Adipose tissue (tissue), 3 donors: Measurements from ENCODE around the gene BCL2L14. TPM values are rescaled to one million over a fixed set of nuclear protein-coding genes. Genes with fewer than 3 reads are reported as not detected.

Source experiments
- H3K27ac ChIP-seq: one replicate; pipeline ENCODE4 v1.5.1; 2013; ENCODE audit warnings: low read depth, low read length
- WGBS, 3 donors: extraction: QIAGEN DNeasy Blood & Tissue Kit; methylation state at CpG; one replicate each; pipeline ENCODE4 v1.1.7; 2013; 5-methylcytosine and 5-hydroxymethylcytosine counted together
- polyA plus RNA-seq, 3 donors: library from polyadenylated mRNA; stranded (reverse); fragments of 200-250 nt; gene quantifications; one replicate each; pipeline ENCODE4 v1.2.3, GENCODE V29; 2013
- donor health status: healthy with polysubstance abuse.
- donor health status: Bipolar disorder and iron deficiency.
- donor health status: healthy.

Gene BCL2L14
- polyA plus RNA-seq, 3 donors, result 0.45 to 4.8 TPM; not detected in 1

- no peak overlapping the region for H3K27ac ChIP-seq
- WGBS, 3 donors, result 64 to 73% (median 71%) methylated on average over 4 of the region's 4 CpGs
These were observed 22.5 kb upstream of the BCL2L14 start for GRCh38 chr12:12048266-12048665.

- H3K27ac ChIP-seq, result no peak overlapping the region
- WGBS, 3 donors, result 89 to 93% (median 89%) methylated on average over 7 of the region's 7 CpGs
These were observed 22.0 kb upstream of the BCL2L14 start for GRCh38 chr12:12048714-12049113.

- no peak overlapping the region for H3K27ac ChIP-seq
- WGBS, 3 donors, result 86 to 91% (median 89%) methylated on average over 4 of the region's 4 CpGs
These were observed 19.1 kb upstream of the BCL2L14 start for GRCh38 chr12:12051668-12052067.

- H3K27ac ChIP-seq, result no peak overlapping the region
- 60 to 69% (median 63%) methylated on average over 5 of the region's 5 CpGs for WGBS, 3 donors
These were observed 15.7 kb upstream of the BCL2L14 start for GRCh38 chr12:12054993-12055392.

- WGBS, 3 donors, result 20 to 80% (median 62%) methylated on average over 4 of the region's 4 CpGs
These were observed 13.8 kb upstream of the BCL2L14 start for GRCh38 chr12:12056951-12057350.

GRCh38 chr12:12064596-12064995 lies 6.1 kb upstream of the BCL2L14 start:
- 89 to 97% (median 89%) methylated on average over 4 of the region's 4 CpGs for WGBS, 3 donors
- H3K27ac ChIP-seq, result no peak overlapping the region

More at GRCh38 chr12:12056951-12057350, 13.8 kb upstream of the BCL2L14 start:
- no peak overlapping the region for H3K27ac ChIP-seq

- WGBS, 3 donors, result 91 to 95% (median 93%) methylated on average over 6 of the region's 6 CpGs
- no peak overlapping the region for H3K27ac ChIP-seq
These were observed 2.0 kb upstream of the BCL2L14 start for GRCh38 chr12:12068751-12069150.

GRCh38 chr12:12069821-12070548 lies 754 bp upstream of the BCL2L14 start:
- 77 to 92% (median 91%) methylated on average over 14 of the region's 14 CpGs for WGBS, 3 donors
- no peak overlapping the region for H3K27ac ChIP-seq

- H3K27ac ChIP-seq, result no peak overlapping the region
- 33 to 68% (median 64%) methylated on average over 21 of the region's 21 CpGs for WGBS, 3 donors
These were observed 1.5 kb downstream of the BCL2L14 start for GRCh38 chr12:12072064-12072760.

- WGBS, 3 donors, result 71 to 82% (median 82%) methylated on average over 5 of the region's 5 CpGs
- H3K27ac ChIP-seq, result no peak overlapping the region
These were observed 8.6 kb downstream of the BCL2L14 start for GRCh38 chr12:12079291-12079690.

- H3K27ac ChIP-seq, result no peak overlapping the region
- WGBS, 3 donors, result 68 to 73% (median 72%) methylated on average over 3 of the region's 3 CpGs
These were observed 11.2 kb downstream of the BCL2L14 start for GRCh38 chr12:12081836-12082497.

- WGBS, 3 donors, result 76 to 95% (median 85%) methylated on average over 8 of the region's 8 CpGs
- H3K27ac ChIP-seq, result no peak overlapping the region
These were observed 12.9 kb downstream of the BCL2L14 start for GRCh38 chr12:12083688-12084087.

- WGBS, 3 donors, result 84 to 91% (median 87%) methylated on average over 5 of the region's 5 CpGs
- H3K27ac ChIP-seq, result no peak overlapping the region
These were observed 15.6 kb downstream of the BCL2L14 start for GRCh38 chr12:12086362-12086761.

- 88 to 93% (median 92%) methylated on average over 9 of the region's 9 CpGs for WGBS, 3 donors
- H3K27ac ChIP-seq, result no peak overlapping the region
These were observed 16.4 kb downstream of the BCL2L14 start for GRCh38 chr12:12086973-12087692.

- no peak overlapping the region for H3K27ac ChIP-seq
- WGBS, 3 donors, result 90 to 98% (median 93%) methylated on average over 2 of the region's 2 CpGs
These were observed 16.9 kb downstream of the BCL2L14 start for GRCh38 chr12:12087693-12088034.

GRCh38 chr12:12088147-12088546 lies 17.4 kb downstream of the BCL2L14 start:
- 93 to 96% (median 93%) methylated on average over 10 of the region's 10 CpGs for WGBS, 3 donors
- no peak overlapping the region for H3K27ac ChIP-seq

GRCh38 chr12:12088761-12089160 lies 18.0 kb downstream of the BCL2L14 start:
- WGBS, 3 donors, result 83 to 92% (median 91%) methylated on average over 9 of the region's 9 CpGs
- H3K27ac ChIP-seq, result no peak overlapping the region

- 70 to 93% (median 78%) methylated on average over 3 of the region's 3 CpGs for WGBS, 3 donors
- no peak overlapping the region for H3K27ac ChIP-seq
These were observed 20.3 kb downstream of the BCL2L14 start for GRCh38 chr12:12091071-12091470.
